GM23338 (cell line): ENCODE data around the gene PAGR1. TPM values are rescaled to one million over a fixed set of nuclear protein-coding genes. Genes with fewer than 3 reads are reported as not detected.
"Not testable (repeated sequence)": the region's sequence is repeated elsewhere in the genome, so short reads cannot be mapped to it uniquely, and the experiment has no call there.

Experiments
- ATAC-seq: fragments of 200-7000 bp; cut with Tn5 transposase; 3 replicates; pipeline ENCODE4 v1.9.1; 2020
- DNase-seq: peaks from one replicate; pipeline ENCODE4 v3.0.0-alpha.2; 2015; ENCODE audit warnings: low spot score
- H2AFZ ChIP-seq: fragments of 200-600 bp; sonication (generic); 2 replicates; pipeline ENCODE4 v1.8.0; 2016; ENCODE audit warnings: antibody characterized with exemption, mild to moderate bottlenecking, moderate library complexity
- H3F3A ChIP-seq: fragments of 200-600 bp; sonication (generic); replicated peaks from 2 replicates; pipeline ENCODE4 v1.8.0; 2017; ENCODE audit warnings: antibody characterized with exemption, mixed run types, low read depth
- H3K27ac ChIP-seq: fragments of 200-600 bp; sonication (generic); 2 replicates; pipeline ENCODE4 v1.6.1; 2016; ENCODE audit warnings: low read depth
- H3K27me3 ChIP-seq: fragments of 200-600 bp; sonication (generic); 2 replicates; pipeline ENCODE4 v1.8.0; 2016; ENCODE audit warnings: mild to moderate bottlenecking, mixed run types, moderate library complexity; ENCODE audit not compliant: insufficient read depth
- H3K36me3 ChIP-seq: fragments of 200-600 bp; sonication (generic); 2 replicates; pipeline ENCODE4 v1.8.0; 2016; ENCODE audit warnings: mild to moderate bottlenecking; ENCODE audit not compliant: insufficient read depth
- H3K4me1 ChIP-seq: fragments of 200-600 bp; sonication (generic); 2 replicates; pipeline ENCODE4 v1.8.0; 2016; ENCODE audit warnings: mild to moderate bottlenecking, moderate library complexity; ENCODE audit not compliant: insufficient read depth
- H3K4me2 ChIP-seq: fragments of 200-600 bp; sonication (generic); 2 replicates; pipeline ENCODE4 v1.7.1; 2017; ENCODE audit warnings: mixed run types
- H3K4me3 ChIP-seq: fragments of 200-600 bp; sonication (generic); 2 replicates; pipeline ENCODE4 v1.6.1; 2016; ENCODE audit warnings: mixed run types
- H3K79me2 ChIP-seq: fragments of 200-600 bp; sonication (generic); replicated peaks from 2 replicates; pipeline ENCODE4 v1.8.0; 2017; ENCODE audit warnings: mild to moderate bottlenecking; ENCODE audit not compliant: insufficient read depth
- H3K9me2 ChIP-seq: fragments of 200-600 bp; sonication (generic); 2 replicates; pipeline ENCODE4 v1.8.0; 2017; ENCODE audit not compliant: insufficient read depth
- H4K20me1 ChIP-seq: fragments of 200-600 bp; sonication (generic); replicated peaks from 2 replicates; pipeline ENCODE4 v1.8.0; 2017; ENCODE audit warnings: mild to moderate bottlenecking; ENCODE audit not compliant: insufficient read depth
- H3K27ac Mint-ChIP-seq: 2 replicates; pipeline ENCODE4 v1.8.0; 2020; ENCODE audit warnings: inconsistent platforms, mild to moderate bottlenecking, moderate library complexity, mixed read lengths
- H3K27me3 Mint-ChIP-seq: 3 replicates; pipeline ENCODE4 v1.8.0; 2022; ENCODE audit warnings: low read depth, mild to moderate bottlenecking, moderate library complexity, mixed read lengths, inconsistent platforms; ENCODE audit not compliant: insufficient read depth, poor library complexity
- H3K36me3 Mint-ChIP-seq: 3 replicates; pipeline ENCODE4 v1.8.0; 2021; ENCODE audit warnings: low read depth, mild to moderate bottlenecking, inconsistent platforms, moderate library complexity, mixed read lengths
- H3K4me1 Mint-ChIP-seq: 3 replicates; pipeline ENCODE4 v1.8.0; 2020; ENCODE audit warnings: mild to moderate bottlenecking, inconsistent platforms, mixed read lengths
- H3K4me3 Mint-ChIP-seq: 3 replicates; pipeline ENCODE4 v1.8.0; 2021; ENCODE audit warnings: moderate library complexity, mild to moderate bottlenecking, inconsistent platforms, mixed read lengths
- H3K9me3 Mint-ChIP-seq: 3 replicates; pipeline ENCODE4 v1.8.0; 2020; ENCODE audit warnings: moderate library complexity, mild to moderate bottlenecking, inconsistent platforms, mixed read lengths
- CREB1 ChIP-seq: fragments of 250-450 bp; sonication (Bioruptor Pico); IDR thresholded peaks from 2 replicates; pipeline ENCODE4 v1.5.0; 2020; ENCODE audit warnings: low read depth, mild to moderate bottlenecking, moderate library complexity
- ETS1 ChIP-seq: IDR thresholded peaks from 2 replicates; pipeline ENCODE4 v1.6.1; 2016; ENCODE audit warnings: antibody characterized with exemption
- EZH2 ChIP-seq: fragments of 200-600 bp; sonication (generic); IDR thresholded peaks from one replicate; pipeline ENCODE4 v1.8.0; 2017; ENCODE audit warnings: antibody characterized with exemption, mild to moderate bottlenecking, low read depth; ENCODE audit not compliant: unreplicated experiment
- NANOG ChIP-seq: IDR thresholded peaks from 2 replicates; pipeline ENCODE4 v1.6.1; 2016; ENCODE audit warnings: antibody characterized with exemption, borderline replicate concordance
- POLR2AphosphoS5 ChIP-seq: IDR thresholded peaks from 2 replicates; pipeline ENCODE4 v1.6.1; 2016; ENCODE audit warnings: antibody characterized with exemption, low read depth
- ZNF114 ChIP-seq: fragments of 250-450 bp; sonication (Bioruptor Pico); IDR thresholded peaks from 2 replicates; pipeline ENCODE4 v1.5.0; 2020; ENCODE audit warnings: mild to moderate bottlenecking, moderate library complexity
- ZNF331 ChIP-seq: fragments of 250-450 bp; sonication (Bioruptor Pico); IDR thresholded peaks from 2 replicates; pipeline ENCODE4 v1.5.0; 2020; ENCODE audit warnings: low read depth, mild to moderate bottlenecking, moderate library complexity
- polyA plus RNA-seq: library from polyadenylated mRNA; unstranded; fragments of >200 nt; fragmentation: Nextera tagmentation; extraction: Ambion mirVana; gene quantifications from 2 replicates; pipeline ENCODE4 v1.2.1, GENCODE V29; 2016
- total RNA-seq: library from RNA; depleted of rRNA; stranded (reverse); fragments of >200 nt; shearing (Covaris generic); gene quantifications from 2 replicates; pipeline ENCODE4 v1.2.3, GENCODE V29; 2014
- TF ChIP-seq, protein P1 (sequence below): fragments of 250-450 bp; sonication (Bioruptor Pico); IDR thresholded peaks from 2 replicates; pipeline ENCODE4 v1.5.0; 2020; ENCODE audit warnings: mild to moderate bottlenecking, moderate library complexity
- TF ChIP-seq, protein P2 (sequence below), 2 experiments: fragments of 200-600 bp in 1 of 2; sonication (generic) in 1 of 2; conservative IDR thresholded peaks; 2 replicates each; pipeline versions ENCODE4 v1.5.1 to v1.6.1; 2016 to 2017; ENCODE audit warnings: antibody characterized with exemption in 2 of 2, low read depth in 2 of 2, mild to moderate bottlenecking in 2 of 2, moderate library complexity in 1 of 2

Gene PAGR1
- total and polyA plus RNA-seq, 2 experiments from 2014 or later: 67.6 to 78.7 TPM

- Histone ChIP-seq H3F3A (peaks cover 18% of the 10 kb centered on the region; the same call in 1 of the 2 replicates), H3K27me3 (no peaks in the 10 kb centered on the region), H3K4me3 (peak overlapping the region; percentile 95), H4K20me1 (peaks cover 46% of the 10 kb centered on the region), H3K4me2 (peak overlapping the region; percentile 98), H3K27ac (peak overlapping the region; percentile 62; the same call in 1 of the 2 replicates), H3K79me2 (peaks cover 59% of the 10 kb centered on the region), H3K36me3 (peaks cover 5% of the 10 kb centered on the region; the same call in 1 of the 2 replicates), H2AFZ (no peak overlapping the region), H3K9me2 (no peaks in the 10 kb centered on the region), H3K4me1 (peaks cover 7% of the 10 kb centered on the region; the same call in 1 of the 2 replicates)
- Mint-ChIP-seq H3K9me3 (no peaks in the 10 kb centered on the region), H3K36me3 (peaks cover 33% of the 10 kb centered on the region), H3K27me3 (peaks cover 15% of the 10 kb centered on the region), H3K27ac (peak overlapping the region; percentile 29), H3K4me3 (peak overlapping the region; percentile 99), H3K4me1 (peaks cover 14% of the 10 kb centered on the region)
- TF ChIP-seq EZH2 (no peak), ZNF331 (CRISPR knock-in tag) (no peak), POLR2AphosphoS5 (no peak), CREB1 (CRISPR knock-in tag) (no peak), NANOG (no peak), ZNF114 (CRISPR knock-in tag) (no peak), ETS1 (no peak)
- TF ChIP-seq, protein P1, sequence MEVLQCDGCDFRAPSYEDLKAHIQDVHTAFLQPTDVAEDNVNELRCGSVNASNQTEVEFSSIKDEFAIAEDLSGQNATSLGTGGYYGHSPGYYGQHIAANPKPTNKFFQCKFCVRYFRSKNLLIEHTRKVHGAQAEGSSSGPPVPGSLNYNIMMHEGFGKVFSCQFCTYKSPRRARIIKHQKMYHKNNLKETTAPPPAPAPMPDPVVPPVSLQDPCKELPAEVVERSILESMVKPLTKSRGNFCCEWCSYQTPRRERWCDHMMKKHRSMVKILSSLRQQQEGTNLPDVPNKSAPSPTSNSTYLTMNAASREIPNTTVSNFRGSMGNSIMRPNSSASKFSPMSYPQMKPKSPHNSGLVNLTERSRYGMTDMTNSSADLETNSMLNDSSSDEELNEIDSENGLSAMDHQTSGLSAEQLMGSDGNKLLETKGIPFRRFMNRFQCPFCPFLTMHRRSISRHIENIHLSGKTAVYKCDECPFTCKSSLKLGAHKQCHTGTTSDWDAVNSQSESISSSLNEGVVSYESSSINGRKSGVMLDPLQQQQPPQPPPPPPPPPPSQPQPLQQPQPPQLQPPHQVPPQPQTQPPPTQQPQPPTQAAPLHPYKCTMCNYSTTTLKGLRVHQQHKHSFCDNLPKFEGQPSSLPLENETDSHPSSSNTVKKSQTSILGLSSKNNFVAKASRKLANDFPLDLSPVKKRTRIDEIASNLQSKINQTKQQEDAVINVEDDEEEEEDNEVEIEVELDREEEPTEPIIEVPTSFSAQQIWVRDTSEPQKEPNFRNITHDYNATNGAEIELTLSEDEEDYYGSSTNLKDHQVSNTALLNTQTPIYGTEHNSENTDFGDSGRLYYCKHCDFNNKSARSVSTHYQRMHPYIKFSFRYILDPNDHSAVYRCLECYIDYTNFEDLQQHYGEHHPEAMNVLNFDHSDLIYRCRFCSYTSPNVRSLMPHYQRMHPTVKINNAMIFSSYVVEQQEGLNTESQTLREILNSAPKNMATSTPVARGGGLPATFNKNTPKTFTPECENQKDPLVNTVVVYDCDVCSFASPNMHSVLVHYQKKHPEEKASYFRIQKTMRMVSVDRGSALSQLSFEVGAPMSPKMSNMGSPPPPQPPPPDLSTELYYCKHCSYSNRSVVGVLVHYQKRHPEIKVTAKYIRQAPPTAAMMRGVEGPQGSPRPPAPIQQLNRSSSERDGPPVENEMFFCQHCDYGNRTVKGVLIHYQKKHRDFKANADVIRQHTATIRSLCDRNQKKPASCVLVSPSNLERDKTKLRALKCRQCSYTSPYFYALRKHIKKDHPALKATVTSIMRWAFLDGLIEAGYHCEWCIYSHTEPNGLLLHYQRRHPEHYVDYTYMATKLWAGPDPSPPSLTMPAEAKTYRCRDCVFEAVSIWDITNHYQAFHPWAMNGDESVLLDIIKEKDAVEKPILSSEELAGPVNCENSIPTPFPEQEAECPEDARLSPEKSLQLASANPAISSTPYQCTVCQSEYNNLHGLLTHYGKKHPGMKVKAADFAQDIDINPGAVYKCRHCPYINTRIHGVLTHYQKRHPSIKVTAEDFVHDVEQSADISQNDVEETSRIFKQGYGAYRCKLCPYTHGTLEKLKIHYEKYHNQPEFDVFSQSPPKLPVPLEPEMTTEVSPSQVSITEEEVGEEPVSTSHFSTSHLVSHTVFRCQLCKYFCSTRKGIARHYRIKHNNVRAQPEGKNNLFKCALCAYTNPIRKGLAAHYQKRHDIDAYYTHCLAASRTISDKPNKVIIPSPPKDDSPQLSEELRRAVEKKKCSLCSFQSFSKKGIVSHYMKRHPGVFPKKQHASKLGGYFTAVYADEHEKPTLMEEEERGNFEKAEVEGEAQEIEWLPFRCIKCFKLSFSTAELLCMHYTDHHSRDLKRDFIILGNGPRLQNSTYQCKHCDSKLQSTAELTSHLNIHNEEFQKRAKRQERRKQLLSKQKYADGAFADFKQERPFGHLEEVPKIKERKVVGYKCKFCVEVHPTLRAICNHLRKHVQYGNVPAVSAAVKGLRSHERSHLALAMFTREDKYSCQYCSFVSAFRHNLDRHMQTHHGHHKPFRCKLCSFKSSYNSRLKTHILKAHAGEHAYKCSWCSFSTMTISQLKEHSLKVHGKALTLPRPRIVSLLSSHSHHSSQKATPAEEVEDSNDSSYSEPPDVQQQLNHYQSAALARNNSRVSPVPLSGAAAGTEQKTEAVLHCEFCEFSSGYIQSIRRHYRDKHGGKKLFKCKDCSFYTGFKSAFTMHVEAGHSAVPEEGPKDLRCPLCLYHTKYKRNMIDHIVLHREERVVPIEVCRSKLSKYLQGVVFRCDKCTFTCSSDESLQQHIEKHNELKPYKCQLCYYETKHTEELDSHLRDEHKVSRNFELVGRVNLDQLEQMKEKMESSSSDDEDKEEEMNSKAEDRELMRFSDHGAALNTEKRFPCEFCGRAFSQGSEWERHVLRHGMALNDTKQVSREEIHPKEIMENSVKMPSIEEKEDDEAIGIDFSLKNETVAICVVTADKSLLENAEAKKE (CRISPR knock-in tag): no peak
- TF ChIP-seq, protein P2, sequence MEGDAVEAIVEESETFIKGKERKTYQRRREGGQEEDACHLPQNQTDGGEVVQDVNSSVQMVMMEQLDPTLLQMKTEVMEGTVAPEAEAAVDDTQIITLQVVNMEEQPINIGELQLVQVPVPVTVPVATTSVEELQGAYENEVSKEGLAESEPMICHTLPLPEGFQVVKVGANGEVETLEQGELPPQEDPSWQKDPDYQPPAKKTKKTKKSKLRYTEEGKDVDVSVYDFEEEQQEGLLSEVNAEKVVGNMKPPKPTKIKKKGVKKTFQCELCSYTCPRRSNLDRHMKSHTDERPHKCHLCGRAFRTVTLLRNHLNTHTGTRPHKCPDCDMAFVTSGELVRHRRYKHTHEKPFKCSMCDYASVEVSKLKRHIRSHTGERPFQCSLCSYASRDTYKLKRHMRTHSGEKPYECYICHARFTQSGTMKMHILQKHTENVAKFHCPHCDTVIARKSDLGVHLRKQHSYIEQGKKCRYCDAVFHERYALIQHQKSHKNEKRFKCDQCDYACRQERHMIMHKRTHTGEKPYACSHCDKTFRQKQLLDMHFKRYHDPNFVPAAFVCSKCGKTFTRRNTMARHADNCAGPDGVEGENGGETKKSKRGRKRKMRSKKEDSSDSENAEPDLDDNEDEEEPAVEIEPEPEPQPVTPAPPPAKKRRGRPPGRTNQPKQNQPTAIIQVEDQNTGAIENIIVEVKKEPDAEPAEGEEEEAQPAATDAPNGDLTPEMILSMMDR (conservative IDR thresholded peaks at IDR 0.05; ENCODE audit: low read depth in 2 of 2): no peak
- no peak for DNase-seq
- no peak for ATAC-seq
Measured at GRCh38 chr16:29791845-29792807, 23.8 kb upstream of the PAGR1 start.

GRCh38 chr16:29793153-29793552 lies 22.8 kb upstream of the PAGR1 start:
- H3K27me3 Mint-ChIP-seq: peaks cover 15% of the 10 kb centered on the region
- ATAC-seq, H3K9me3 Mint-ChIP-seq, H3K4me3 ChIP-seq, H2AFZ ChIP-seq, DNase-seq, H3K27ac ChIP-seq, H3K27me3 ChIP-seq, H3K4me2 ChIP-seq, H3K9me2 ChIP-seq, H3K4me1 ChIP-seq: not testable (repeated sequence)
- peaks cover 43% of the 10 kb centered on the region for H3K36me3 Mint-ChIP-seq
- Histone ChIP-seq H3K36me3 (peaks cover 15% of the 10 kb centered on the region), H4K20me1 (peaks cover 47% of the 10 kb centered on the region), H3K79me2 (peaks cover 59% of the 10 kb centered on the region), H3F3A (peaks cover 18% of the 10 kb centered on the region; the same call in 1 of the 2 replicates)
- 0 out of 3 replicates have a peak overlapping the region, but pooled peaks have one; percentile 99 for H3K4me3 Mint-ChIP-seq
- peaks cover 14% of the 10 kb centered on the region for H3K4me1 Mint-ChIP-seq
- peak overlapping the region; percentile 19 for H3K27ac Mint-ChIP-seq
